BLaER1 (cell line): ENCODE measurements around the gene CDK11A.
A peak's percentile ranks its signal among the peaks of the same experiment; 100 is the strongest.
"Not testable (repeated sequence)": the region's sequence is repeated elsewhere in the genome, so short reads cannot be mapped to it uniquely, and the experiment has no call there.

Experiments used
- H3K27ac ChIP-seq: shearing (Covaris generic); formaldehyde crosslinking; 2 replicates; pipeline ENCODE4 v1.8.1; 2022
- H3K27me3 ChIP-seq: shearing (Covaris generic); formaldehyde crosslinking; 2 replicates; pipeline ENCODE4 v1.8.1; 2022
- H3K36me3 ChIP-seq: shearing (Covaris generic); formaldehyde crosslinking; 2 replicates; pipeline ENCODE4 v1.8.1; 2022
- H3K4me1 ChIP-seq: shearing (Covaris generic); formaldehyde crosslinking; 2 replicates; pipeline ENCODE4 v1.8.1; 2022
- H3K4me2 ChIP-seq: shearing (Covaris generic); formaldehyde crosslinking; 2 replicates; pipeline ENCODE4 v1.8.1; 2022
- H3K4me3 ChIP-seq: shearing (Covaris generic); formaldehyde crosslinking; 2 replicates; pipeline ENCODE4 v1.8.1; 2022
- H3K9ac ChIP-seq: shearing (Covaris generic); formaldehyde crosslinking; 2 replicates; pipeline ENCODE4 v1.8.1; 2022
- H3K9me3 ChIP-seq: shearing (Covaris generic); formaldehyde crosslinking; 2 replicates; pipeline ENCODE4 v1.8.1; 2022
- H4K20me1 ChIP-seq: shearing (Covaris generic); formaldehyde crosslinking; 2 replicates; pipeline ENCODE4 v1.8.1; 2022
- Cebpa-rat ChIP-seq: shearing (Covaris generic); IDR thresholded peaks from 2 replicates; pipeline ENCODE4 v1.8.1; 2022

CDK11A gene

DNA sequence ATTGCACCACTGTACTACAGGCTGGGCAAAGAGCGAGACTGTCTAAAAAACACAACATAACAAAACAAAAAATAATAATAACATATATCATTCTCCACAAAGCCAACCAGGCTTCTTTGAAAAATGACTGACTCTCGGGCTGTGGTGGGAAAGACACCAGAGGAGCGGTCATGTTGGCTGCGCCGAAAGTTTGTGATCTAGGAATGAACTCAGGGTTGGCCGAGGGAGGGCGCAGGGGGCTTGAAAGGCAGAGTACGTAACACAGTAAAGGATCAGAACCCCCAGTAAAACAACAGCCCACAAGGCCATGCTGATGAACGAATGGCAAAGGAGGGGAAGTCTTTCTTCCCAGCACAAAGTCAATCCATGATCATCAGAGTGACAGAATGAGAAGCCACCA is 36.3 kb downstream of the CDK11A start:
- Histone ChIP-seq H3K4me2 (no peak overlapping the region), H3K4me1 (peaks cover 18% of the 10 kb centered on the region; the same call in 1 of the 2 replicates), H3K9ac (no peak overlapping the region), H3K27me3 (no peaks in the 10 kb centered on the region), H3K27ac (no peak overlapping the region), H3K4me3 (no peak overlapping the region), H3K9me3 (no peaks in the 10 kb centered on the region), H3K36me3 (peaks cover 41% of the 10 kb centered on the region), H4K20me1 (peaks cover 68% of the 10 kb centered on the region)
- no peak for TF ChIP-seq Cebpa-rat

DNA sequence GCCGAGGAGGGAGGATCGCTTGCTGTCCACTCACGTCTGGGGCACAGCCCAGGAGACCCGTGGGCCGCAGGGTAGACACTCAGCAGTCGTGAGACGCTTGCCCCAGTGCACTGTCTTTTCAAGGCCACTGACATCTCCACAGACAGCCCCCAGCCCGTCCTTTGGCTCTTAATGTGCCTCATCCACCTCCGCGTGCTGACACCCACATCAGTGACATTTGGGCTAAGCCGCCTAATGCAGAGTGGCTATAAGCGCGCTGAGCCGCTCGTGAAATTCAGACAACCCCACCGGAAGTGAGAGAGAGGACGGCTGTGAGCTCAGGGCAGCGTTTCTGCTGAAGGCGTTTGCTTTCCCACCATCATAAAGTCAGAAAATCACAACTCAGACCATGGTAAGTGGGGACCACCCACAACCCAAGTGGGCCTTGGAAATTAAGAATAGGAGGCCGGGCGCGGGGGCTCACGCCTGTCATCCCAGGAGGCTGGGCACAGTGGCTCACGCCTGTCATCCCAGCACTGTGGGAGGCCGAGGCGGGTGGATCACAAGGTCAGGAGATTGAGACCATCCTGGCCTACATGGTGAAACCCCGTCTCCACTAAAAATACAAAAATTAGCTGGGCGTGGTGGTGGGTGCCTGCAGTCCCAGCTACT is 40.0 kb downstream of the CDK11A start:
- Histone ChIP-seq H3K4me1 (peaks cover 52% of the 10 kb centered on the region), H3K4me3 (no peak overlapping the region), H3K4me2 (no peak overlapping the region), H3K27ac (no peak overlapping the region), H3K9me3 (no peaks in the 10 kb centered on the region), H3K27me3 (no peaks in the 10 kb centered on the region), H4K20me1 (peaks cover 97% of the 10 kb centered on the region), H3K9ac (no peak overlapping the region), H3K36me3 (peaks cover 50% of the 10 kb centered on the region)
- TF ChIP-seq Cebpa-rat, result no peak

GRCh38 chr1:1683104-1683905 is 40.9 kb downstream of the CDK11A start:
- Histone ChIP-seq H3K9me3 (no peaks in the 10 kb centered on the region), H3K9ac (no peak overlapping the region), H3K36me3 (peaks cover 46% of the 10 kb centered on the region), H3K27ac (no peak overlapping the region), H3K4me3 (no peak overlapping the region), H4K20me1 (peaks cover 100% of the 10 kb centered on the region), H3K27me3 (no peaks in the 10 kb centered on the region), H3K4me1 (peaks cover 61% of the 10 kb centered on the region), H3K4me2 (no peak overlapping the region)
- no peak for TF ChIP-seq Cebpa-rat

DNA sequence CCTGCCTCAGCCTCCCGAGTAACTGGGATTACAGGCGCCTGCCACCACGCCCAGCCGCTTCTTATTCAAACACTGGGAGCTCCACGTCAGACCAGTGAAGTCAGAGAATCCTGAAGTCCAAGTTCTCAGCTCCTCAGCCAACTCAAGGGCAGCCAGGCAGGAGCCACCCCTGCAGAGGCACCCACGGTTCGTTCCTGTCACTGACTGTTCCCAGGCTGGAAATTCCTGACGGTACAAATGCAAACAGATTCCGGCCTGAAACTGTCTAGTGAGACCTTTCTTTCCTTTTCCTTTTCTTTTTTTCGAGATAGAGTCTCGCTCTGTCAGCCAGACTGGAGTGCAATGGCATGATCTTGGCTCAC is 43.3 kb downstream of the CDK11A start:
- Histone ChIP-seq H3K4me2 (peak overlapping the region; percentile 24), H3K27me3 (no peaks in the 10 kb centered on the region), H3K36me3 (peaks cover 37% of the 10 kb centered on the region), H4K20me1 (peaks cover 88% of the 10 kb centered on the region), H3K9me3 (no peaks in the 10 kb centered on the region), H3K27ac (no peak overlapping the region), H3K4me1 (peaks cover 63% of the 10 kb centered on the region), H3K9ac (0 out of 2 replicates have a peak overlapping the region, but pooled peaks have one; percentile 10), H3K4me3 (no peak overlapping the region)
- TF ChIP-seq Cebpa-rat, result no peak

DNA sequence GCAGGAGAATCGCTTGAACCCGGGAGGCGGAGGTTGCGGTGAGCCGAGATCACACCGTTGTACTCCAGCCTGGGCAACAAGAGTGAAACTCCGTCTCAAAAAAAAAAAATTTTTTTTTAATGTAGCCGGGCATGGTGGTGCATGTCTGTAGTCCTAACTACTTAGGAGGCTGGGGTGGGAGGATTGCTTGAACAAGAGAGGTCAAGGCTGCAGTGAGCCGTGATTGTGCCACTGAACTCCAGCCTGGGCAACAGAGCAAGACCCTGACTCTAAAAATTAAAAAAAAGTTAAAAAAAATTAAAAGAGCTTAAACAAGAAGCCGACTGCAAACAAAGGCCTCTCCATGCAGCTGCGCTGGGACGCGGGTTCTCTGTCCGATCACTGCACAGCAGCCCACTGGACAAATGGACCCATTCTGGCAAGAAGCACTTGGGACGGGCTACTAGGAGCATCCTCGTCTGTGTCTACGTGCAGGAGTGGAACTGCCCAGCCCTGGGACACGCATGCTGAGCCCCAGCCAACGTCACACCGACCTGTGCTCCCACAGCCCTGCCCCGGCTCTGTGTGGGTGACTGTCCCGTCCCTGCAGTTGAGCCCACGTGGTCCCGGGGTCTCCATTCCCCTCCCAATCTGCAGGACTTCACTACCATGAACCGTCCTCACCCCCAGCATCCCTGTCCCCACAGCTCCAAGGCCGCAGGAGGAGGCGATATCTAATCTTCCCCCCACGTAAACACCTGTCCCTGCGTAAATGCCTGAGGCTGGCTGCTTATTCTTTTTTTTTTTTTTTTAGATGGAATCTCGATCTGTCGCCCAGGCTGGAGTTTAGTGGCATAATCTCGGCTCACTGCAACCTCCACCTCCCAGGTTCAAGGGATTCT is 43.9 kb downstream of the CDK11A start:
- Histone ChIP-seq H3K9me3 (no peaks in the 10 kb centered on the region), H3K36me3 (peaks cover 33% of the 10 kb centered on the region), H3K4me2 (peak overlapping the region; percentile 24), H3K9ac (no peak overlapping the region), H3K27ac (no peak overlapping the region), H4K20me1 (peaks cover 82% of the 10 kb centered on the region), H3K4me3 (no peak overlapping the region), H3K27me3 (no peaks in the 10 kb centered on the region), H3K4me1 (peaks cover 57% of the 10 kb centered on the region)
- TF ChIP-seq Cebpa-rat, result no peak

- Histone ChIP-seq H4K20me1 (peaks cover 78% of the 10 kb centered on the region), H3K4me1 (peaks cover 55% of the 10 kb centered on the region), H3K27ac (peak overlapping the region; percentile 82), H3K9ac (peak overlapping the region; percentile 54), H3K4me3 (peak overlapping the region; percentile 53), H3K9me3 (no peaks in the 10 kb centered on the region), H3K4me2 (peak overlapping the region; percentile 87), H3K27me3 (no peaks in the 10 kb centered on the region), H3K36me3 (peaks cover 23% of the 10 kb centered on the region)
- TF ChIP-seq Cebpa-rat, result no peak
Observed at GRCh38 chr1:1678581-1679380, 45.4 kb downstream of the CDK11A start.

- peaks cover 70% of the 10 kb centered on the region for H4K20me1 ChIP-seq
- no peak for TF ChIP-seq Cebpa-rat
- no peaks in the 10 kb centered on the region for H3K27me3 ChIP-seq
- peak overlapping the region; percentile 82 for H3K27ac ChIP-seq
- H3K4me1 ChIP-seq, result peaks cover 55% of the 10 kb centered on the region
- no peaks in the 10 kb centered on the region for H3K9me3 ChIP-seq
- H3K4me2 ChIP-seq, result peak overlapping the region; percentile 87
- peak overlapping the region; percentile 54 for H3K9ac ChIP-seq
- peak overlapping the region; percentile 53 for H3K4me3 ChIP-seq
- H3K36me3 ChIP-seq, result peaks cover 24% of the 10 kb centered on the region
Observed at GRCh38 chr1:1677718-1678580, 46.2 kb downstream of the CDK11A start.

GRCh38 chr1:1676087-1676486 is 48.1 kb downstream of the CDK11A start:
- H3K4me2 ChIP-seq, H3K27me3 ChIP-seq, H3K4me3 ChIP-seq, H3K27ac ChIP-seq, H3K9ac ChIP-seq, H3K9me3 ChIP-seq: not testable (repeated sequence)
- H3K4me1 ChIP-seq, result peaks cover 40% of the 10 kb centered on the region
- H3K36me3 ChIP-seq, result peaks cover 32% of the 10 kb centered on the region
- H4K20me1 ChIP-seq, result peaks cover 68% of the 10 kb centered on the region

- peaks cover 64% of the 10 kb centered on the region for H4K20me1 ChIP-seq
- peaks cover 32% of the 10 kb centered on the region for H3K4me1 ChIP-seq
- not testable (repeated sequence) for H3K4me3 ChIP-seq, H3K9ac ChIP-seq, H3K9me3 ChIP-seq, H3K4me2 ChIP-seq, H3K27me3 ChIP-seq, H3K27ac ChIP-seq
- peaks cover 38% of the 10 kb centered on the region for H3K36me3 ChIP-seq
Observed at GRCh38 chr1:1675218-1675617, 48.9 kb downstream of the CDK11A start.

DNA sequence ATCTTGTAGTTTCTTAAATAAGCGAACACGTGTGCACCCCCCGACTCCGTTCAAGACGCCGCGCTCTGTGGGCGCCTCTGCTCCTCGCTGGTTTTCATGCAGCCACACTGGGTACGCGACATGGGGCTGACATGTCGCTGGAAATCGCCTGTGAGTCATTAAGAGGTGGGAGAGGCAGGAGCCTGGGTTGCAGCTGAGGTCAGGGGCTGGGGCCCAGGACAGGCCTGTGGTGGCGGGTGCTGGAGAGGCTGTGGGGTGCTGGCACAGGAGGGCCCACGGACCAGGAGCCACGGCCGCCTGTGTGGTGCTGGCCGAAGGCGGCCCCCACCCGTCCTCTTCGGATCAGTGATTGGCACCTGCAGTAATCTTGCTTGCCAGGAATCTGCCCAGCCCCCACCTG is 49.4 kb downstream of the CDK11A start:
- not testable (repeated sequence) for H3K27ac ChIP-seq, H3K4me3 ChIP-seq, H3K9ac ChIP-seq, H3K27me3 ChIP-seq, H3K9me3 ChIP-seq, H3K4me2 ChIP-seq
- Histone ChIP-seq H3K36me3 (peaks cover 39% of the 10 kb centered on the region), H3K4me1 (peaks cover 28% of the 10 kb centered on the region), H4K20me1 (peaks cover 63% of the 10 kb centered on the region)
